ENCODE results near the gene ENKD1.

ENKD1 gene

GRCh38 chr16:67656344-67657016 lies 10.1 kb downstream of the ENKD1 start:
- TF ChIP-seq, protein P1, sequence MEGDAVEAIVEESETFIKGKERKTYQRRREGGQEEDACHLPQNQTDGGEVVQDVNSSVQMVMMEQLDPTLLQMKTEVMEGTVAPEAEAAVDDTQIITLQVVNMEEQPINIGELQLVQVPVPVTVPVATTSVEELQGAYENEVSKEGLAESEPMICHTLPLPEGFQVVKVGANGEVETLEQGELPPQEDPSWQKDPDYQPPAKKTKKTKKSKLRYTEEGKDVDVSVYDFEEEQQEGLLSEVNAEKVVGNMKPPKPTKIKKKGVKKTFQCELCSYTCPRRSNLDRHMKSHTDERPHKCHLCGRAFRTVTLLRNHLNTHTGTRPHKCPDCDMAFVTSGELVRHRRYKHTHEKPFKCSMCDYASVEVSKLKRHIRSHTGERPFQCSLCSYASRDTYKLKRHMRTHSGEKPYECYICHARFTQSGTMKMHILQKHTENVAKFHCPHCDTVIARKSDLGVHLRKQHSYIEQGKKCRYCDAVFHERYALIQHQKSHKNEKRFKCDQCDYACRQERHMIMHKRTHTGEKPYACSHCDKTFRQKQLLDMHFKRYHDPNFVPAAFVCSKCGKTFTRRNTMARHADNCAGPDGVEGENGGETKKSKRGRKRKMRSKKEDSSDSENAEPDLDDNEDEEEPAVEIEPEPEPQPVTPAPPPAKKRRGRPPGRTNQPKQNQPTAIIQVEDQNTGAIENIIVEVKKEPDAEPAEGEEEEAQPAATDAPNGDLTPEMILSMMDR (IDR thresholded peaks at IDR 0.05; ENCODE audit: insufficient read depth, low read depth, low read length, missing control alignments) = no peak
- no peak overlapping the region for H3K4me3 ChIP-seq (ENCODE audit: low read depth, low read length)
- DNase-seq (ENCODE audit: low read depth) = no peak

DNA sequence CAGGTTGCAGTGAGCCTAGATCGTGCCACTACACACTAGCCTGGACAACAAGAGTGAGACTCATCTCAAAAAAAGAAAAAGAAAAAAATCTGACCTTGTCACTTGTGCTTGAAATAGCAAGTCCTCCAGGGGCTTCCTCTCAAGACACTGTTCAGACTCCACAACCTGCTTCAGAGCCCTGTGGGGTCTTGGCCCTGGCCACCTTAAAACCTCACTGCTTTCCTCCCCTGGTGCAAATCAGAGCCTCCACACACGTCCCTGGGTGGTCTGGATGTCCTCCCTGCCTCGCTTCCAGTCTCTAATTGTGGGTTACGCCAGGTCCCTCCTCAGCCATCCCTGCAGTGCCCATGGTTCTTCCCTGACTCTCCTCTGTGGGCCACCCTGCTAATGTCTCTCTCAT lies 11.2 kb downstream of the ENKD1 start:
- no peak overlapping the region for H3K4me3 ChIP-seq (ENCODE audit: low read depth, low read length)
- TF ChIP-seq, protein P1 (IDR thresholded peaks at IDR 0.05; ENCODE audit: insufficient read depth, low read depth, low read length, missing control alignments) = no peak
- DNase-seq (ENCODE audit: low read depth) = no peak

GRCh38 chr16:67654403-67654911 lies 12.1 kb downstream of the ENKD1 start:
- no peak overlapping the region for H3K4me3 ChIP-seq (ENCODE audit: low read depth, low read length)
- DNase-seq (ENCODE audit: low read depth) = no peak
- TF ChIP-seq, protein P1 (IDR thresholded peaks at IDR 0.05; ENCODE audit: insufficient read depth, low read depth, low read length, missing control alignments) = no peak

DNA sequence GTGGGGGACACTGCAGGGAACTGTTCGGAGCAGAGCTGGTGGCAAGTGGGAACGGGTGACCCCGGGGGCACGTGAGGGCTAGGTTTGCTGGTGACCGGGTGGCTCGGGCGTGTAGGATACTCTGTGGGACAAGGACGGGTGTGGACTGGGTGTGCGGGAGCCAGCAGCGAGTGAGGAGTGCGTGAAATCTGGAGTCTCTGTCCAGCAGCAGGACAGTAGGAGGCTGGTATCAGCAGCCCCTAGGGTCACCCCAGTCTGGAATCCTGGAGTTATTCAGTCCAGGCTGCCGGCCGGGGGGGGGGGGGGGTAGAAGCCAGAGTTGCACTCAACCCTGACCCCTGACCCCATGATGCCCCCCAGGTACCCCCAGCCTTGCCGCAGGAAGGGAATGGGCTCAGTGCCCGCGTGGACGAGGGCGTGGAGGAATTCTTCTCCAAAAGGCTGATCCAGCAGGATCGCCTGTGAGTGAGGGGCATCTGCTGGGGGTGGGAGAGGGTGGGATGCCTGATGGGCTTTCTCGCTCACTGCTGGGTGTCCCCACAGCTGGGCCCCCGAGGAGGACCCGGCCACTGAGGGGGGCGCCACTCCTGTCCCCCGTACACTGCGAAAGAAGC lies 12.7 kb downstream of the ENKD1 start:
- no peak for DNase-seq (ENCODE audit: low read depth)
- TF ChIP-seq, protein P1 (IDR thresholded peaks at IDR 0.05; ENCODE audit: insufficient read depth, low read depth, low read length, missing control alignments) = no peak
- no peak overlapping the region for H3K4me3 ChIP-seq (ENCODE audit: low read depth, low read length)

DNA sequence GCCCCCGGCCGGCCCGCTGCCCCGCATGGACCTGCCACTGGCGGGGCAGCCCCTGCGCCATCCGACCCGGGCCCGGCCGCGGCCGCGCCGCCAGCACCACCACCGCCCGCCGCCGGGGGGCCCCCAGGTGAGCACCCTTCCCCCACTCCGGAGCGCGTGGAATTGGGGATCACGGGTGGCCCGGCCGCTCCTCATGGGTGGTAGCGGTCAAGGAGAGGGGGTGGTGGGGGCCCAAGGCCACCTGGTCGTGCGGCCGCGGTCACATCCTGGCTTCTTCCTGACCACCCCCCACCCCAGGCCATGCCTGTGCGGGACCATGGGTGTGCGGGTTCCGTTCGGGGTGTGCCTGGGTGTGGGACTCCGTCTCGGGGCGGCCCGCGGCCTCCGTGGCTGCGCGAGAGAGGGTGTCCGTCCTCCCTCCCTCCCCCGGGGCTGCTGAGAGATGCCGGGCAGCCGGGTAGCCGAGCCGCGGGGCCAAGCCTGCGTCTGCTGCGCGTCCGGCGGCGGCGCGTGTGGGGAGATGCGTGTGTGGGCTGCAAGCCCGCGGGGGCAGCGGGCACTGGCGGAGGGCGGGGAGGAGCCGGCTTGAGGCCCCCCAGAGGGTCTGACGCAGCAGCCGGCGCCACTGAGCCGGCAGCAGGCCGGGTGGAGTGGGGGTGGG lies 13.3 kb downstream of the ENKD1 start:
- DNase-seq (ENCODE audit: low read depth) = no peak
- TF ChIP-seq, protein P1 (IDR thresholded peaks at IDR 0.05; ENCODE audit: insufficient read depth, low read depth, low read length, missing control alignments) = no peak
- no peak overlapping the region for H3K4me3 ChIP-seq (ENCODE audit: low read depth, low read length)

- H3K4me3 ChIP-seq (ENCODE audit: low read depth, low read length) = no peak overlapping the region
- DNase-seq (ENCODE audit: low read depth) = no peak
- TF ChIP-seq, protein P1 (IDR thresholded peaks at IDR 0.05; ENCODE audit: insufficient read depth, low read depth, low read length, missing control alignments) = no peak
These were observed 13.9 kb downstream of the ENKD1 start for GRCh38 chr16:67652578-67653127.
